OCI-LY1 (cell line): ENCODE results near the gene DHCR7.

Source experiments
- H2AFZ ChIP-seq: fragments of 200-600 bp; sonication (generic), shearing (Covaris generic); 2 replicates; pipeline ENCODE4 v1.6.0; 2014; ENCODE audit warnings: antibody characterized with exemption, mild to moderate bottlenecking, low read length
- H3F3A ChIP-seq: fragments of 200-600 bp; sonication (generic), shearing (Covaris generic); 2 replicates; pipeline ENCODE4 v1.6.0; 2014; ENCODE audit warnings: mild to moderate bottlenecking, antibody characterized with exemption, low read length, moderate library complexity; ENCODE audit not compliant: insufficient read depth
- H3K27ac ChIP-seq: fragments of 200-600 bp; sonication (generic); 2 replicates; pipeline ENCODE4 v1.5.1; 2014; ENCODE audit warnings: low read length, mixed run types, mild to moderate bottlenecking, low read depth; ENCODE audit not compliant: poor library complexity, severe bottlenecking
- H3K27me3 ChIP-seq: fragments of 200-600 bp; sonication (generic); 2 replicates; pipeline ENCODE4 v1.6.0; 2014; ENCODE audit warnings: antibody characterized with exemption, mild to moderate bottlenecking, low read length, moderate library complexity; ENCODE audit not compliant: insufficient read depth
- H3K36me3 ChIP-seq: fragments of 200-600 bp; sonication (generic); 2 replicates; pipeline ENCODE4 v1.6.1; 2014; ENCODE audit warnings: mild to moderate bottlenecking, antibody characterized with exemption, low read length, moderate library complexity, mixed read lengths; ENCODE audit not compliant: insufficient read depth
- H3K4me1 ChIP-seq: fragments of 200-600 bp; sonication (generic); 2 replicates; pipeline ENCODE4 v1.5.1; 2014; ENCODE audit warnings: mild to moderate bottlenecking, low read length, moderate library complexity; ENCODE audit not compliant: insufficient read depth, severe bottlenecking
- H3K4me2 ChIP-seq: fragments of 200-600 bp; sonication (generic), shearing (Covaris generic); 2 replicates; pipeline ENCODE4 v1.6.1; 2014; ENCODE audit warnings: low read length
- H3K4me3 ChIP-seq: fragments of 200-600 bp; sonication (generic); 2 replicates; pipeline ENCODE4 v1.5.1; 2014; ENCODE audit warnings: low read length, low read depth, mild to moderate bottlenecking, mixed read lengths; ENCODE audit not compliant: poor library complexity, severe bottlenecking
- H3K79me2 ChIP-seq: fragments of 200-600 bp; shearing (Covaris generic); 2 replicates; pipeline ENCODE4 v1.6.1; 2016; ENCODE audit warnings: mixed run types, low read length, mixed read lengths; ENCODE audit not compliant: insufficient read depth
- H3K9ac ChIP-seq: fragments of 200-600 bp; sonication (generic), shearing (Covaris generic); 2 replicates; pipeline ENCODE4 v1.6.1; 2014; ENCODE audit warnings: mild to moderate bottlenecking, low read length, mixed read lengths
- H3K9me2 ChIP-seq: fragments of 200-600 bp; sonication (generic), shearing (Covaris generic); 2 replicates; pipeline ENCODE4 v1.6.1; 2014; ENCODE audit warnings: low read depth, mild to moderate bottlenecking, low read length, mixed read lengths
- H3K9me3 ChIP-seq: fragments of 200-600 bp; shearing (Covaris generic); 2 replicates; pipeline ENCODE4 v1.6.1; 2014; ENCODE audit warnings: low read length, mixed read lengths
- H4K20me1 ChIP-seq: fragments of 200-600 bp; sonication (generic), shearing (Covaris generic); 2 replicates; pipeline ENCODE4 v1.6.0; 2016; ENCODE audit warnings: mild to moderate bottlenecking, low read length; ENCODE audit not compliant: insufficient read depth
- CTCF ChIP-seq: fragments of 200-600 bp; sonication (generic), shearing (Covaris generic); IDR thresholded peaks from 2 replicates; pipeline ENCODE4 v1.5.1; 2017; ENCODE audit warnings: mild to moderate bottlenecking, antibody characterized with exemption, low read length, moderate library complexity, mixed read lengths
- EZH2 ChIP-seq: fragments of 200-600 bp; sonication (generic), shearing (Covaris generic); IDR thresholded peaks from 2 replicates; pipeline ENCODE4 v1.8.0; 2017; ENCODE audit warnings: borderline replicate concordance, mixed run types, mild to moderate bottlenecking, antibody characterized with exemption, low read length, moderate library complexity, mixed read lengths

DHCR7 gene

GRCh38 chr11:71482216-71482615, 34.0 kb upstream of the DHCR7 start:
- Histone ChIP-seq H3K9ac (no peak overlapping the region), H4K20me1 (no peaks in the 10 kb centered on the region), H3K27ac (no peak overlapping the region), H3K36me3 (peaks cover 53% of the 10 kb centered on the region), H3K9me2 (no peaks in the 10 kb centered on the region), H3K4me2 (no peak overlapping the region), H3K9me3 (no peaks in the 10 kb centered on the region), H3K4me3 (no peak overlapping the region), H3K79me2 (no peaks in the 10 kb centered on the region), H3K4me1 (no peaks in the 10 kb centered on the region), H2AFZ (no peak overlapping the region), H3K27me3 (no peaks in the 10 kb centered on the region), H3F3A (no peaks in the 10 kb centered on the region)
- TF ChIP-seq CTCF (no peak), EZH2 (no peak)

- peaks cover 50% of the 10 kb centered on the region for H3K36me3 ChIP-seq
Measured at GRCh38 chr11:71481101-71481960, 33.1 kb upstream of the DHCR7 start.

GRCh38 chr11:71478528-71478840, 30.3 kb upstream of the DHCR7 start:
- H3K27me3 ChIP-seq, result no peaks in the 10 kb centered on the region
- H3K9ac ChIP-seq, result no peak overlapping the region
- TF ChIP-seq EZH2 (no peak), CTCF (no peak)
- H3F3A ChIP-seq, result no peaks in the 10 kb centered on the region
- H2AFZ ChIP-seq, result no peak overlapping the region
- H3K4me1 ChIP-seq, result no peaks in the 10 kb centered on the region
- H3K4me2 ChIP-seq, result no peak overlapping the region
- no peaks in the 10 kb centered on the region for H3K9me2 ChIP-seq
- no peaks in the 10 kb centered on the region for H3K79me2 ChIP-seq
- H3K27ac ChIP-seq, result no peak overlapping the region
- peaks cover 54% of the 10 kb centered on the region for H3K36me3 ChIP-seq
- no peak overlapping the region for H3K4me3 ChIP-seq
- H3K9me3 ChIP-seq, result no peaks in the 10 kb centered on the region
- no peaks in the 10 kb centered on the region for H4K20me1 ChIP-seq

More at GRCh38 chr11:71481101-71481960, 33.1 kb upstream of the DHCR7 start:
- H2AFZ ChIP-seq, result no peak overlapping the region
- H3K79me2 ChIP-seq, result no peaks in the 10 kb centered on the region
- H3K4me1 ChIP-seq, result no peaks in the 10 kb centered on the region
- H3K27me3 ChIP-seq, result no peaks in the 10 kb centered on the region
- H4K20me1 ChIP-seq, result no peaks in the 10 kb centered on the region
- H3K4me3 ChIP-seq, result no peak overlapping the region
- H3K9me2 ChIP-seq, result no peaks in the 10 kb centered on the region
- H3K4me2 ChIP-seq, result no peak overlapping the region
- H3F3A ChIP-seq, result no peaks in the 10 kb centered on the region
- TF ChIP-seq CTCF (no peak), EZH2 (no peak)
- no peak overlapping the region for H3K9ac ChIP-seq
- no peak overlapping the region for H3K27ac ChIP-seq
- H3K9me3 ChIP-seq, result no peaks in the 10 kb centered on the region
